HG03280 (cell line): ENCODE data around the gene TMEM87A.
"Not testable (repeated sequence)": the region's sequence is repeated elsewhere in the genome, so short reads cannot be mapped to it uniquely, and the experiment has no call there.

ENCODE experiments used
- ATAC-seq: cut with Tn5 transposase; IDR thresholded peaks from one replicate; pipeline ENCODE4 v1.9.1; 2021; ENCODE audit warnings: mild to moderate bottlenecking, moderate library complexity; ENCODE audit not compliant: unreplicated experiment

Gene TMEM87A, protein sequence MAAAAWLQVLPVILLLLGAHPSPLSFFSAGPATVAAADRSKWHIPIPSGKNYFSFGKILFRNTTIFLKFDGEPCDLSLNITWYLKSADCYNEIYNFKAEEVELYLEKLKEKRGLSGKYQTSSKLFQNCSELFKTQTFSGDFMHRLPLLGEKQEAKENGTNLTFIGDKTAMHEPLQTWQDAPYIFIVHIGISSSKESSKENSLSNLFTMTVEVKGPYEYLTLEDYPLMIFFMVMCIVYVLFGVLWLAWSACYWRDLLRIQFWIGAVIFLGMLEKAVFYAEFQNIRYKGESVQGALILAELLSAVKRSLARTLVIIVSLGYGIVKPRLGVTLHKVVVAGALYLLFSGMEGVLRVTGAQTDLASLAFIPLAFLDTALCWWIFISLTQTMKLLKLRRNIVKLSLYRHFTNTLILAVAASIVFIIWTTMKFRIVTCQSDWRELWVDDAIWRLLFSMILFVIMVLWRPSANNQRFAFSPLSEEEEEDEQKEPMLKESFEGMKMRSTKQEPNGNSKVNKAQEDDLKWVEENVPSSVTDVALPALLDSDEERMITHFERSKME

DNA sequence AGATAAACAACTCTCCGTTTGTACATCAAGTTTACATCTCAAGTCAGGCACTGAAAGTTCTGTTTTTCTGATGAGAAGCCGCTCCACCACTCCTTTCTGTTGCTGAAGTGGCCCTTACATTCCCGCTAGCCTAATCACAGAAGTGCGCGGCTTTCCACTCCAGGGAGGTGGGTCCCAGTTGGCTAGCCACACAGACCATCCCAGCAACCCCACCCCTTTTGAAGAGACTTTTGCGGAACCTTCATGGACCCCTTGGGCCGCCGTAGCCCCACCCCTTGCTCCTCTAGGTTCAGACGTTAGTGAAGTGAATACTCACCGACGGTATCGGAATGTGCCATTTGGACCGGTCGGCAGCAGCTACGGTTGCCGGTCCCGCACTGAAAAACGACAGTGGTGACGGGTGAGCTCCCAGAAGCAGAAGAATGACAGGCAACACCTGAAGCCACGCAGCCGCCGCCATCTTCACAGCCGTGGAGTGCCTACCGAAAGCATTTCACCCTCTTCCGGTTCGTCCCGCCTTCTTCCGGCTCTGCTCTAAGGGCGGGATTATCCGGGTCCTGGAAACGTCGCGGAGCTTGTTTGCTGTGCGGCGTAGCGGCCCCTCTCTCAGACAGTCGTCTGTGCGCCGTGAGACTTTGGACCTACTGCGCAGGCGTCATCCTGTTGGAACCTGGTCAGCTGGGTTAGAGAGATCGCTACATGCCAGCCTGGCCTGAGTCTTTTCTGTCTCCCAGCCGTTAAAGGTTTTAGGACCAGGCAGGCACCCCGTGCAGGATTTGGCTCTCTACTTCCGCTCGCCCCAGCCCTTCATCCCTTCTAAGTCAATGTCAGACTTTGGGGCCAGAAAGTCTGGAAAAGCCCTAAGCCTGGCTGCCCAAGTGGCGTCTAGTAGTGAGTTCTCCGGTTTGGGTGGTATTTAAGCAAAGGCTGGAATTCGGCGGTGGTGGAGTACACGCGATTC is at the start of gene TMEM87A, which contains the start of gene GANC:
TSS of gene TMEM87A (minus strand) at position 495 of the 961 bp plus-strand sequence. CDS start at position 460, 35 bp downstream.
TSS of gene GANC (plus strand) at position 263 of the 961 bp plus-strand sequence. CDS start 1,281 bp downstream, outside the sequence.
- ATAC-seq, result peak; percentile 94

GRCh38 chr15:42319206-42319605 is 46.0 kb upstream of the TMEM87A start:
- no peak for ATAC-seq

- ATAC-seq, result not testable (repeated sequence)
These were observed 43.1 kb upstream of the TMEM87A start for GRCh38 chr15:42316282-42316805.

DNA sequence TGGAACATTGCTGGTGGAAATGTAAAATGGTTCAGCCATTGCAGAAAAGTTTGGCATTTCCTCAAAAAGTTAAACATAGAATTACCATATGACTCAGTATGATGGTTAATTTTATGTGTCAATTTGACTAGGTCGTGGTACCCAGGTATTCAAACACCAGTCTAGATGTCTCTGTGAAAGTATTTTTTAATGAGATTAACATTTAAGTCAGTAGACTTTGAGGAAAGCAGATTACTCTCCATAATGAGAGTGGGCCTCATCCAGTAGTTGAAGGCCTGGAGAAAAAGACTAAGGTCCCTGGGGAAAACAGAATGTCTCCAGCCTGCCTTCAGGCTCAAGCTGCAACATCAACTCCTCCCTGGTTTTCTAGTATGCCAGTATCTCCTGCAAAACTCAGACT is 42.3 kb upstream of the TMEM87A start:
- no peak for ATAC-seq

DNA sequence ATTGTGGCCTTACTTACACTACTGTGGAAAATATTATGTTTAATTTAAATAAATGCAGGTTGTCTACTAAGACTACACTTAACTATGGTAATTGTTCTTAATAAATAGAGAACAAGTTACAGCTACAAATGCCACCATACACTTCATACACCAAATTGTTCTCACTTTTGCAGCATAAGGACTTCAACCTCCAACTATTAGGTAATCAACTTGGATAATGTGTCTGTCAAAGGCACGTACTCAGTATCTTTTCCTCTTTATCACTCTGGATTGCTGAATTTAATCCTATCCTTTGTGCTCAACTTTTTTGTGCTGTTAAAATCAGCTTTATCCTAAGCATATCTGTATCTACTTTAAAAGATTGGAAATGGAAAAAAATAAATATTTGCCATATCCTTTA is 41.6 kb upstream of the TMEM87A start:
- ATAC-seq, result no peak

DNA sequence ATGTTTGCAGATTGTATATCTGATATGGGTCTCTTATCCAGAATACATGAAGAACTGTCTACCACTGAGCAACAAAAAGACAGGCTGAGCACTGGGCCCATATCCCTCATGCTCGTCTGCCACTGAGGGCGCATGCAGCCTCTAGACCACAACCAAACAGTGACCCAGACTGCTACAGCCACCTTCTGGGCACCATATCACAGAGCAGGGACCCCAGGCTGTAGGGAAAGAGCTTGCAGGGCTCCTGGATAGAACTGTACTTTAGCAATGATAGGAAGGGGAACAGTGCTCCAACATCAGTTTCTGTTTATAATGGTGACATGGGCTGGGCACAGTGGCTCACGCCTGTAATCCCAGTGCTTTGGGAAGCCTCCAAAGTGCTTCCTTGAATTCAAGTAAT is 40.2 kb upstream of the TMEM87A start:
- no peak for ATAC-seq

- ATAC-seq, result no peak
These were observed 33.4 kb upstream of the TMEM87A start for GRCh38 chr15:42306681-42307080.

DNA sequence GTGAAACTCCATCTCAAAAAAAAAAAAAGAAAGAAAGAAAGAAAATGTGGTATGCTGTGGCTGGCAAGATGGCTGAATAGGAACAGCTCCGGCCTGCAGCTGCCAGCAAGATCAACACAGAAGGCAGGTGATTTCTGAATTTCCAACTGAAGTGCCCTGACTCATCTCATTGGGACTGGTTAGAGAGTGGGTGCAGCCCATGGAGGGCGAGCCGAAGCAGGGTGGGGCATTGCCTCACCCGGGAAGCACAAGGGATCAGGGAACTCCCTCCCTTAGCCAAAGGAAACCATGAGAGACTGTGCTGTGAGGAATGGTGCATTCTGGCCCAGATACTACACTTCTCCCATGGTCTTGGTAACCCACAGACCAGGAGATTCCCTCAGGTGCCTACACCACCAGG is 27.8 kb upstream of the TMEM87A start:
- ATAC-seq, result not testable (repeated sequence)

- ATAC-seq, result no peak
These were observed 15.9 kb upstream of the TMEM87A start for GRCh38 chr15:42289166-42289565.

DNA sequence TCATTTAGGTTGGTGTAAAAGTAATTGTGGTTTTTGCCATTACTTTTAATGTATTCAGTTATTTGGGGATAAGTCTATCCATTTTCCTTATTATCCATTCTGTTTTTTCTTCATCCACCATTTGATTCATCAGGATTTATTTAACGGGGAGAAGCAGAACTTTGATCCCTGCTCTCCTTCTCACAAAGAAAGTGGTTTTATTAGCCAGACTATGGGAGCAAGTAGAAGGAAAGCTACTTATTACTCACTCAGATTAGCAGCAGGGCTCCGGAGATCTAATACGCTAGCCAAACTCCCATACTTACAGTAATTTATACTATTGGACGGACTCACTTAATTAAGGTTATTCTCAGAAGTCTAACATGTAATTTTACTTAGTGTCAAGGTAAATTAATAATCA is 14.7 kb upstream of the TMEM87A start:
- ATAC-seq, result no peak

GRCh38 chr15:42286445-42287029 is 13.3 kb upstream of the TMEM87A start:
- ATAC-seq, result no peak

DNA sequence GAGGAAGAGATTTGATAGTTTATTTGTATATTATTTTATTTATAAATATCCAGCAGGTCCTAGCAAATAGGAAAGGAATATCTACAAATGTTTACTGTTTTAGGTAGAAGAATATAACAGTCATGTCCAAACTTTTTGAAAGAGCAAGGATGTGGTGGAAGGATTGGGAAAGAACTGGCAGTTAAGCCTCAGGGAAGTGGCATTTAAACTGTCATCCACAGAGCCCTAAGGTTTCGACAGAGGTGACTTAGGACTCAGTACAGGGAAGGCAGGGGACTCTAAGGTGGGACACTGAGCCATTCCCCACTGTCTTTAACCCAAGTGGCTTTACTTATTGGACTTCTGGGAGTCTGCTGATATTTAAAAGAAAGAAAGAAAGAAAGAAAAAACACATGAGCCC is 11.8 kb upstream of the TMEM87A start:
- ATAC-seq, result no peak

DNA sequence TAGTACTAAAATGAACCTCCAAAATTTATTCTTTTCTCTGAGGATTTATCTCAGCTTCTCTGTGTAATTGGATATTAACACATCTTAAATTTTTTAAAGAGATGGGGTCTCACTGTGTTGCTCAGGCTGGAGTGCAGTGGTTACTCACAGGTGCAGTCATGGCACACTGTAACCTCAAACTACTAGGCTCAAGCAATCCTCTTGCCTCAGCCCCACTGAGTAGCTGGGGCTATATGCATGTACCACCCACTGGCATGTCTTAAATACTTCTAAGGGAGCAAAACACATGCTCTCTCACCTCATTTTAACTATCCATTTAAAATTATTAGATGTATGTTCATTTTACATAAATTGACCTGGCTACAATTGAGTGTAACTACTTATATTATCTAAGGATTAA is 11.3 kb upstream of the TMEM87A start:
- no peak for ATAC-seq

GRCh38 chr15:42283671-42284070 is 10.4 kb upstream of the TMEM87A start:
- no peak for ATAC-seq

DNA sequence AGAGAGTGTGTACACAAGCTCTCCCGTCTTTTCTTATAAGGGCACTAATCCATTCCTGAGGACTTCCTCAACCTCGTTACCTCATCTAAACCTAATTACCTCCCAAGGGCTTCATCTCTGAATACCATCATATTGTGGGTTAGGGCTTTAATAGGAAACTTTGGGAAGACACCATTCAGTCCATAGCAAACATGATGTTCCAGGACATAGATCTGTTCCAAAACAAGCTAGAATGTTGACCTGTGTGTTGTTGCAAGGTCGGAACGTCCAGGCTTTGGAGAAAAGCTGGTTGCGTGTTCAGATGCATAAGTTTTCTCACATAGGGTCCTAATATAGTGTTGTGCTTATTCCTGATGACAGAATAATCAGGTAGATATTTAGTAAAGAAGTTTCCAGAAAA is 9.7 kb upstream of the TMEM87A start:
- no peak for ATAC-seq

GRCh38 chr15:42282344-42282743 is 9.1 kb upstream of the TMEM87A start:
- no peak for ATAC-seq

DNA sequence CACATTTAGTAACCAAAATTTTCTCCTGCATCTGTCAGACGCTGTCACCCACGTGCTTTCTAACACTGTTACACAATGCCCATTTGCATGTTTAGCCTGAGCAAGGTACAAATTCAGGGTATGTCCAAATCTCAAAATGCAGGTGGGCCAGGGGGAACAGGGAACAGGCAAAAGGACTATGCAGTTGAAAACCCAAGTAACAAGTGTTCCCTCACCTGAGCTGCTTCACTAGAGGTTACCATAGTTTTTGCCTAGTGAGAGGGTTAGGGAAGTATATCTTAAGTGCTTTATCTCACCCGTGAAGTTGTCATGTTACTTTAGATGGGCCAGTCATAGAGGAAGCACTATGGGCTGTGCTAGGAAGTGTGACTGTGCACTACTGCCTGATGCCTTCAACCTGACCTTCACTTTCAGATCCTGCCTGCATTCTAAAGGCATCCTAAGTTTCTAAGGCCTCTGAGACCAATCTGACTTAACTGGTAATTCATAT is 6.0 kb upstream of the TMEM87A start:
- no peak for ATAC-seq

DNA sequence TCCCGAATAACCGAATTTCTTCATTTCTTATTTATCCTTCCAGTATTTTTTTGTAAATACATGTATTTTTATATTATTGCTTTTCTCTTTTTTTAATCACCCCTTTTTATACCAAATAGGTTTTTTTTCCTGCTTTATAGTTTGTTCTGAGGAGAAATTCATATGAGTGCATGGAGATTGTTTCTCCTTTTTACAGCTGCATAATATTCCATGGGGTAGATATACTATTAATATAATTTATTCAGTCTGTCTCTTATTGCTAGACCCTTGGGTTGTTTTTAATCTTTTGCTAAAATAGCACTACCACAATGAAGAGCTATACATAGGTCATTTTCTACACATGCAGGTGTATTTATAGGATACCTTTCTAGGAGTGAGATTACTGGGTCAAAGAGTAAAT is 3.5 kb upstream of the TMEM87A start:
- no peak for ATAC-seq

DNA sequence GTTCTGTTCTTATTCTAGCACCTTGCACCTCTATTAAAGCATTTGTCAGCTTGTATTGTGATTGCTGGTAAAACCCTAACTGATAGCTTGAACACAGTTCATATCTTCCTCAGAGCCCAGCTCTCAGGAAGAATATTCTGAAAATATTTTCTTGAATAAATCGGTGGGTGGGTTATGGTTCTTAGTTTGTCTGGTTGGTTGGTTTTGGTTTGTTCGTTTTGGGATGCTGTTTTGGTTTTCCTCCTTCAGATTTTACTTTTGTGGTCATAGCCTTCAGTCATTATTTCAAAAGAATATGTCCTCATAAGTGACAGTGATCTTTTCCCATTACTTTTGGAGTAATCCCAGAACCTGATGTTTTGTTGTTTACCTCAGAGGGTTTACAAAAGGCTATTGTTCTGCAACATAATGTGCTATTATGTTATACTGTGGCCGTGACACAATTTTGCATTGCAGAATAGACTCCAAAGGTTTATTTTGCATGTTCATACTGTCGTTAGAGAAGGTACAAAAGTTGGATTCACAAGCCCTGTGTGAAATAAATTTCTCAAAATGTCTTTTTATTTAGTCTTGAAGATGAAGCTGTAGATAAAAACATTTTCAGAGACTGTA is 2.7 kb upstream of the TMEM87A start:
- no peak for ATAC-seq

- ATAC-seq, result no peak
These were observed 1.4 kb upstream of the TMEM87A start for GRCh38 chr15:42274702-42274989.
